GM19467 (cell line): ENCODE data around the gene LIPC.

Experiments used
- ATAC-seq: cut with Tn5 transposase; IDR thresholded peaks from one replicate; pipeline ENCODE4 v1.9.1; 2021; ENCODE audit warnings: mild to moderate bottlenecking, moderate library complexity; ENCODE audit not compliant: unreplicated experiment

The LIPC gene

DNA sequence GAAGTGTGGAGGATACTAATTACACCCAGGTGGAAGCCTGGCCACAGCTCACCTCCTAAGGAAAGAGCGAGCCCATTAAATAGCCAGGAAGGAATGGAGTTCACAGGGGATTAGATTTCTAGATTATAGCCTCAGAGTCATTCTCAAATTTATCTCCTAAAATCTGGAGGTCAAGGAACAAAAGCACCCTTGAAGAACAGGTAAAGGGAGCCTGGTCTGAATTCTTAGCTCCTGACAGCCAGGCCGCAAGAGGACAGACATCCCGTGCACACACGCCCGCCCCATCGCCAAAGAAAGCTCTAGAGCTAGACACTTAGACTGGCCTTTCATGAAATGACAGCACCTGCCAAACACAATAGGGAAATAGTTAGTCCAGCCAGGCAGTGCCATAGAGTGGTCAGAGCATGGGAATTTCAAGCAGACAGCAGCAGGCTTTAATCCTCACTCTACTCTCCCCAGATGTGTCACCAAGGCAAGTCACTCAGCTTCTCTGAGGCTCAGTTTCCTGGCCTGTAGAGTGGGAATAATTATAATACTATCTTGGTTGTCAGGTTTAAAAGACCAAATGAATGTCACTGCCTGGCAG, 59.2 kb downstream of the LIPC start:
- ATAC-seq: no peak

DNA sequence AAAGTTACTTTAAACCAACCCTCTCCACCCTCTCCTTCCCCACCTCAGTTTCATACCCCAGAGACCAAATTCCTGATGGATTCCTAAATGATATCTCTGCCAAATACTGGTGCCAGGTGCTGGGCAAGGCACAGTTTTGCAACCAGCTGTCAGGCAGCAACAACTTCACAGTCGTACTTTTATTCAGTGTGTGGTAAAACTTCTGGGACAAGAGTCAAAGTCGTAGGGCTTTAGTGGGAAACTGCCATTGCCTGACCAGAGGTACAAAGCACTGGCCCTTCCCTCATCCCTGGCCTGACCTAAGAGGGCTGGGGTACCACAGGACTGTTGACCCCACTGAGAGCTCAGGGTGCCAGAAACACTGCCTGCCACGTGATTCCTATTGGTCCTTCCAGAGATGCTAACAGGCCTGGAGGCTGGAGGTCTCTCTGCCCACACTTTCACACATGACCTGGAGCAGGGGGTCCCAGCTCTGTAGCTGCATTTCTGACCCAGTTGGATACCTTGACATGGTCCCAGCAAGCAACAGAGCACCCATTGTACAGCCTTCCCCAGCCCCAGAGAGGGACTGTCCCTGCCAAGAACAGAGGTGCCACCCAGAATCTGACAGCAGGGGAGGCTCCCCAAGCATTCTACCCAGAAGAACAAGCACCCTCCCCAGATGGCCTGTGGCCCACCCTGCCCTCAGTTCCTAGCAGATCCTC, 59.9 kb downstream of the LIPC start:
- ATAC-seq: no peak

DNA sequence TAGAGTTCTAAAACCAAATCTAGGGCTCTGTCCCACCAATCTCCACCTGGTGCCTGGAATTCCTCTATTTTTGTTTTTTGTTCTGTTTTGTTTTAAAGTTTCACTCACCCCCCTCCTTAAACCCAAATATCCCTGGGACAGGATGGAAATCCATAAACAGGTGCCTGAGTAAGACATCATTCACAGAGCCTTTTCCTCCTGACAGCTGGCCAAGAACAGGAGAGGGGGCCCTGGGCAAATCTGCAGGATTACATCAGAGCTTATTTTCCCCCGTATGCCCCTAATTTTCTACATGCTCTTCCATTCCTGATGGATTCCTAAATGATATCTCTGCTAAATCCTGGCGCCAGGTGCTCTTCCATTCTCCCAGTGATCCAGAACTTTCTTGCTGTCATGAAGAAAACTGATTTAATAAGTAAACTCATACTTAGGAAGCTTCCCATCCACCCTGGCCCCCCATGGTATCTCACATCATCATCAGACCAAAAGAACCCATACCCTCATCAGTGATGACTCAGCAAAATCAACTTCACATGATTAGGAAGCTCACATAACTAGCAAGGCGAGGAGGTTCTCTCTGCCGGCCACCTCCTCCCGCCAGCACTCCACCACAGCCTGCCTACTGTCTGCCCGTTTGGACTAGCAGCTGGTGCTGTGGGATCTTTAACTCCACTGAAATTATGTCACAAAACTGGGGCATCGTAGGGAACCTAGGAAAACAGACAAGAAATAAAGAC, 61.0 kb downstream of the LIPC start:
- no peak for ATAC-seq

DNA sequence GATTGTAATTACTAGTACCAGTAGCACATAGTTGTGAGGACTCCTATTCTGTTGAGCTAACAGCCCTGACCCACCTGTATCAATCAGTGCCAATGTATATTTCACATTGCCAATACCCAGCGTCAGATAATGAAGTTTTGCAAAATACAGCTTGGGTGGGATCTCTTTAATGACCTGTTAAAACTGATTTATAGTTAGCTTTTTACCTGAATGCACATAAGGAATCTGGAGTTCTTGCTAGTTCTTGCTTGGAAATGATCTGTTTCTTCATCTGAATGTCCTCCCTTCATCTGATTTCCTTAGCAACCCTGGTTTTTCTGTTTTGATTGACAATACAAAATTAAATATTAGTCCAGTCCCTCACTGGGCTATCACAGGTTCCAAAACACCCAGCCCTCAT, 62.8 kb downstream of the LIPC start:
- ATAC-seq: no peak

DNA sequence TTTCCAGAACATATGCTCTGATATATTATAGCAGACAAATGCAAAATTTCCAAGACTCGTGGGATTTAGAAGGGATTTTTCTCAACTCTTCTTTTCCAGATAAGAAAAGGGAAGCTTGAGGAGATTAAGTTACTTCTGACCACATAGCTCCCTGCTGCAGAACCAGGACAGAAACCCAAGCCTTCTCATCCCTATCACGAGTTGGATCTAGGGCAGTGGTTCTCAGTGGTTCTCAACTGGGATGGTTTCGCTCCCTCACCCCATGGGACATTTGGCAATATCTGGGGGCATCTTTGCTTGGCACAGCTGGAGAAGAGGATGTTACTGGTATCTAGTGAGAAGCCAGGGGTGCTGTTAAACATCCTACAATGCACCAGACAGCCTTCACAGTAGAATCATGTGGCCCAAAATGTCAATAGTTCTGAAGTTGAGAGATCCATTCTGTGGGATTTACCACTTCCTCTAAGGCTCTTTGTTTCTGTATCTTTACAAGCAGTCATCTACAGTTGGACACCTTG, 64.2 kb downstream of the LIPC start:
- ATAC-seq: no peak

DNA sequence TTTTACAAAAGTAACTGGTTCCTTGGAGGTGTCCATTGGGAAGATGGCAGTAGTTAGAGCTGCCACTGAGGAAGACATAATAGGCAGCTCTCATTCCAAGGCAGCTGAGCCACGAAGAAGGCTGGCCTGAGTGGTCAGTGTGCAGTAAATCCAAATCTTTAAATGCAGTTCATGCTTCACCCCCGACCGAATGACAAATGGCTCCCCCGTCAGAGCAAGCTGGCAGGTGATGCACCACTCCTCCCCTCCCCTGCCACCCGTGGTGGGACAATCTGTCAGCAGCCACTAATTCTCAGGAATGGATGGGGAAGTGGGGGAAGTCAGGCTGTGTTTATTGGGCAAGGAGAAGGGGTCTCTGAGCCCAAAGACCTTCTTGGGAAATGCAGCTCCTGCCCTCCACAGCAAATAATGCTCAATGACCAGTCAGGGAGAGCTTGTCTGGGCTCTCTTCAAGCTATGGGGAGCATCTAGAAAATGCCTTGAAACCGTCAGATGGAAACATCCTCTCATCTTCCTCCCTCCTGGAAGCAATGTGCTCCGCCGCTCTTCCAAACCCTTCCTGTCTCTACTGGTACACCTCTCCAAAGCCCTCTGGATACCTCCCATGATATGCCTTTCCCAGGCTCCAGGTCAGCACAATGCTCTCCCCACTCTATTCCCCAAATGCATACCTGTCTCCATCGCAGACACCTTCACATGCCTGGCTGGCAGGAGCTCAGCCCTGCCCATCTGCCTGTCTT, 65.4 kb downstream of the LIPC start:
- ATAC-seq: no peak

DNA sequence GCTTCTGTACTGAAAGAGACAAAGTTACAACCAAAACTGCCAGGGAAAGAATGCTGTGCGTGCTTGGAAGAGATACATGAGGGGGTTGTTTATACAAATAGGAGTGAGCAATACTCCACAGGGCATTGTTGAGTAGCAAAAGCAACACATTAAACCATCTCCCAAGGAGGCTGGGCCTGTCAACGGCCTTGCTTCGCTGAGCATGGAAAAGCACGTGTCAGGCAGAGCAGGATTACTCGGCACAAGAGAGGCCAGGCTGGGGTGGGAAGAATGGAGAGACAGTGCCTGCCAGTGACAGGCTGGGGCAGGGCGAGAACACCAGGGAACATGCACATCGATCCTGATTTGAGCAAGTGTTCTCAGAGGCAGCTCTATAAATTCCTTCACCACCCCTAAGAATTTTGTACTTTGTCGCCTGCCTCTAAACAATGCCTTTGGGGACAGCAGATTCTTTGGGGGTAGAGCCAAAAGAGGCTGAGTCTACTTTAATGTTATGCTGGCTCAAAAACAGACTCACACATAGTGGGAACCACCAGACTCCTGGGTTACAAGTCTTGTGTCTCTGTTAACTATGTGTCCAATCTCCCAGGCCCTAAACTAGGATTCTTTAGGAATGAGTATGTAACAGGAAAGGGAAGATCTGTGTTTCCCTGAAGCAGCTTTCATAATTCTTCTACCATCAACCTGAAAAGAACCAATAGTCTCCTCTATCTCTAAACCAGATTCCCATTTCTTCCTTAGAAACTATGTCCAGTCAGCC, 67.2 kb downstream of the LIPC start:
- ATAC-seq: no peak

DNA sequence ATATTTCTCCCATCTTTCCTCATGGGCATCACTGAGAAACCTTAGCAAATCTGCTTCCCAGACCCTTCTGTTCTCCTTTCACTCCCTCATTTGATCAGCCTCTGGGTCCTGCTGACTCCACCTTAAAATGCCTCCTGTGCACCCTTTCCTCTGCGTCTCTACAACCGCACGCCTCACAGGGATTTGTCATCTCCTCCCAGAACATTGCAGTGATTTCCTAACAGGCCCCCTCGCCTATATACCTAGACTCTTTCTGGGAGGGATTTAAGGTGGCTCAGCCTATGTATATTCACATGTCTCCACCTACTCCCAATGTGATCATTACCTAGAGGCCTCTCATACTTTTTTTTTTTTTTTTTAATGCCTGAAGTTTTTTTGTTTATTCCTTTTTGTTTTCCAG, 69.2 kb downstream of the LIPC start:
- ATAC-seq: no peak

DNA sequence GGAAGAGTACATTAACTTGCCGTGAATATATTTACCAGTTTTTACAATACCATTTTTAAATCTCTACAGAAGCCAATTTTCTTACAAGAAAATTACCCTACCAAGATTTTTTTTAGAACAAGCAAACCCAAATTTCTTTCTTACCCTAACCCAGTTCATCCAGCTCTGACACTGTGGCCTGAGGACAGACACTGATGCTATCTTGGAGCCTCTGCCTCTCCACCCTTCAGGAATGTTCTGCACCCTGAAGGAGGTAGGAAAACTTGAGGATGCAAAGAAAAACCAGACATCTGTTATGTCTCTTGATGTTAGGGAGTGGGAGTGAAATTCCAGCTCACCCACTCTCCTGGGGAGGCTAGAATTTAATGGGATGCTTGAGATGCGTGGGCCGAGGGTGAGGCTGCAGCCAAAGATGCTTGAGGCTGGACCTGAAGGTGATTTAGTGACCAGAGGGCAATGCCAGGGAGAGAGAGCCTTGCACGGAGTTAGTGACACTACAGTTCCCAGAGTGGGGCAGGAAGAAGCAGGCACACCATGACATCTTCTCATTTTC, 69.9 kb downstream of the LIPC start:
- ATAC-seq: no peak

DNA sequence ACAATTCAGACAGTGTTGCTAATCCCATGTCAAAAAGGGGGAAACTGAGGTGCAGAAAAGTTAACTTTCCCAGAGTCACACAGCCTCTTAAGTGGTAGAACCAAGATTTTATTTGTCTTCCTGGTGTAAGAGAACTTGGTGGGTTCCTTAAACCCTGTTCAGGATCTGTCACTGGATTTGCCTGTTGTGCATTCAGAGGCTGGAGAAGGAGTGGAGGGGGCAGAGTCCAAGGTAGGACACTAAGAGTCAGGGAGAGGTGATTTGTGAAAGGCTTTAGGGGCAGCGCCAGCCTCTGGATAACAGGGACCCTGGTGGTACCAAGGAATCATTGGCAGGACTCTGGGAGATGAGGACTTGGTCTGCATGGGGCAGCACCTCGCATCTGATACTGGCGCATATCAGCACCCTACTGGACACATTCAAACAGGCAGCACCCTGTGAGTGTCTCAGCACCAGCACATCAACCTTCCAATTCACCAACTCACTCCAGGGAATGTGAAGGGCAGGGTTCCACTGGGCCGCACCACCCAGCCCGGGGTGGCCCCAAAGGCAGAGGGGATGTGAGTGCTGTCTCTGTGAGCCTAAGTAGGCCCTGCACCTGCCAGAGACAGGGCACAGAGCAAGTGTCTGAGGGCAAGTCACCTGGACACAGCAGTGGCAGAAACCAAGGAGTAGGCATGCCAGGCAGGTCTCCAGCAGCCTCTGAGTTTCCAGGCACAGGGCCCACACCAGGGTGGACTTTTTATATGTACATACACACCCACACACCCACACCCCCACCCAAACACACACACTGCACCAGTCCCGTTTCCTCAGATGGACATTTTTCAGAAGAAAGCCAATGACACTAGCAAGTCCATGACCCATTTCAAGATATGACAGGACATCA, 71.6 kb downstream of the LIPC start:
- ATAC-seq: no peak

DNA sequence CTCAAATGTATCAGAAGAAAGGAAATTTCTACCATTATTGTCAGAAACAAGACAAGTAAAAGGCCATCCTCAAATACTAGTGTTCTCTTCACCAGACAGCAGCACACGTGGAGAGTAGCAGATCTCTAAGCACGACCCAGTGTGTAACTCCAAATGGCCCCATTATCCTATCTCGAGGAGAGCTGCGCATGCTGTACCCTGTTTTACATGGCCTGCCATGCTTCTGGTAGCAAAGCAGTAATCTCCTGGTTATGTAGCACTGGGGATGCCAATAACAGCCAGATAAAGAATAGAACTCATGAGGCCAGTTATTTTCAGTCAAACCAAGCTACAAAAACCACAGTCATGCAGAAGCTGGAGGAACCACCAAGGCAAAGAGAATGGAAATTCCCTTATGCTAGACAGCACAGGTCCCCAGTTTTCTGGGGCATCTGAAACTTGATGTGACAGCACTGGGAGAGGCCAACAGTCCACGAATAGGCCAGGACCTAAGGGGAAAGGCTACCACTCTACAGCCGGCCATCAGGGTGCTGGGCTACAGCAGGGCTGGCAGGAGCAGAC, 73.0 kb downstream of the LIPC start:
- no peak for ATAC-seq

DNA sequence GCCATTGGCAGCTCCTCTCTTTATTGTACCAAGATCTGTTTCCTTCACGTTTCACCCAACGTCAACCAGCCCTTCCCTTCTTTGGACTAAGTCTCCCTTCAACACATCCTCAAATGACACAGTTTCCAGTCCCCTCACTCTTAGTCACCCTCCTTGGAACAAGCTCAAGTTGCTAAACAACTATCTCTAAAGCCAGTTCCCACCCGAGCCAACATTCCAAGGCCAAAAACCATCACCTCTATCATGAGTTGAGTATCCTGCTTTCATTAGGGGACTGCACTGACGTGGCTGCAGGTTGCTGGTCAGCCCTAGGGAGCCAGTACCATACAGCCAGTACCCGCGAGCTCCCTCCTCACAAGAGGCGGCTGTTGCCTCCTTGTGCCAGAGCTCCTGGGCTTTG, 73.8 kb downstream of the LIPC start:
- no peak for ATAC-seq

DNA sequence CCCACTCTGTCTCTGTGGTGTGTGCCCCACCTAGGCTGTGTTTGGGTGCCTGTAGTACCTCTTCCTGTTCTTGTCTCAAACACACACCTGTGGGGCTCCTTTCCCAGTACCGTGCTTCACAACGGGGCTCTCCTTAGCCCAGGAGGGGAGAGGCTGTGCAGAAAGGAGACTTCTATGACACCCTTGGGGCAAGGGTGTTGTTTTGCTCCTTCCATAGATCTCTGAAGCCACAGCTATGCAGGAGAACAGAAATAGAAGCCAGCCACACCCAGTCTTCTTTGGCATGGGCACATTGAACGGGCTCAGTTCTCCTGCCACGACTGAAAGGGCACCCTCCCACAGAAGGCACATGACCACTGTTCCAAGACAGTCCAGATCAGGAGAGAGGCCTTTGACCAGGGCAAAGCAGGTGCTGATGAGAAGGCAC, 74.3 kb downstream of the LIPC start:
- ATAC-seq: no peak

DNA sequence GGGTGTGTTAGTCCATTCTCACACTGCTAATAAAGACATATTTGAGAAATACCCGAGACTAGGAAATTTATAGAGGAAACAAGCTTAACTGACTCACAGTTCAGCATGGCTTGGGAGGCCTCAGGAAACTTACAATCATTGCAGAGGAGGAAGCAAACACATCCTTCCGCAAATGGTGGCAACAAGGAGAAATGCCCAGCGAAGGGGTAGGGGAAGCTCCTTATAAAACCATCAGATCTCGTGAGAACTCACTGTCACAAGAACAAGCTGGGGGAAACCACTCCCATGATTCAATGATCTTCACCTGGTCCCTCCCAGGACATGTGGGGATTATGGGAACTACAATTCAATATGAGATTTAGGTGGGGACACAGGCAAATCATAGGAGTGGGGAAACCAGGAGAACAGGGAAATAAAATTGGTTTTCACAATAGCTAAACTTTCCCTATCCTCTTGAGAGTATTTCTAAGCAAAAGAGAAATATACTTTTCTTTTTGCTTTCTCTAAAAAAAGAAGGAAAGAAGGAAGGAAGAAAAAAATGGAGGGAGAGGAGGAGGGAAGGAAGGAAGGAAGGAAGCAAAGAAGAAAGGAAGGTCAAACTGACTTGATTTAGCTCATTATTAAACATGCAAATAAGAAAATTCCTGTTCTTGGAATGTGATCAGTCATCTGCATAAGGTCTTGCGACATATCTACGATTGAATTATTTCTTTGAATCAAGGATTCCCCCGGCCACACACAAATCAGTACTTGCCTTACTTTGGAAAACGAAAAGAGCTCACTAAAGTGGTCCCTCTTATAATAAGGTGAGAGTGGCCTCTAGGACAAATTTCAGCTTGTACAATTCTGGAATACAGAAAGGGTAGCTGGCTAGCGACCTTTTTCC, 75.2 kb downstream of the LIPC start:
- ATAC-seq: no peak

DNA sequence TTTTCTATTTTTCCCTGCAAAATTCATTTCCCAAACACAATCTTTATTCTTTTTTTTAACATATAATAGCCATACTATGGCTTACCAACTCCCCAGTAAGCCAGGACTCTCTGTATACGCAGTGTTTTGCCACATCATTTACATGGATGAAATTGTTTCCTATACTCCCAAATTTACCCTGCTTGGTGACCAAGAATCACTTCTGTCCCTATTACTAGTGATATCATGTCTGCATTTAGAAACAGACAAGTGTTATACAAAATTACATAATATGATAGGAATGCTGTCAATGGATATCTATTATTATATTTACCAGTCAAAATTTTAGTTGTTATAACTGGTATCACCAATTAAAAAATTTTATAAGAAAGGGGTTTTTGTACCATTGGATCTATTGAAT, 77.8 kb downstream of the LIPC start:
- no peak for ATAC-seq

DNA sequence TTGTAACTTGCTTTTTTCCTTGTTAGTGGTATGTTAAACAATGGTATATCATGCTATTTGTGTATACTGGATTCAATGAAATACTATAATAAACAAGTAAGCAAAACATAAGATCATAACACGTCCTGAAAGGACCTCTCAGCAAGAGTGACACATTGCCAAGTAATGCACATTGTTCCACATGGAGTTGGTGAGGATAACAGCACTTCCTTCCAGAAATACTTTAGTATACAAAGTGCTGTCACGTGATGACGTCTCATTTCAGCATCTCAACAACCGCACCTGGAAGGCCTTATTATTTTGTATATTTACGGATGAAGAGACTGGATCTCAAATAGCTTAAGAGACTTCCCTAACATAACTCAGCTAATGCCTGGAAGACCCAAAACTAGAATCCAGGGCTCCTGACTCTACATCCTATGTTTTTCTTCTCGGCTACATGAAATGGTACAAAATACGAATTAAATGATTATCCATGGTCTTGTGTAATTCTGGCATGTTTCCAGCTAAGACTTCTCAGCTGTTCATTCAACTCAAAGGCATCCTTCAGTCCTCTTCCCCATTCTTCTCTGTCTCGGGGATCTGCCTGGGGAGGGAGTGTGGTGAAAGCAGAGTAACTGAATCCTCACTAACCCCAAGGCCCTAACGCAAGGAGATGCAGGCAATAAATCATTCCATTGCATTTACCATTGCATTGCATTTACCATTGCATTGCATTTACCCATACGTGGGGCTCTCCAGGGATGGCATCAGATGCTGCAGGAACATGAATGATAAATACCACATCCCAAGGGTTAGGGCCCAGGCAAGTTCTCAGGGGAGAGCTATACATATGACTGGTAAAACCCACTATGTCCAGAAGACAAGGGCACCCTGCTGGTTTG, 79.2 kb downstream of the LIPC start:
- no peak for ATAC-seq

DNA sequence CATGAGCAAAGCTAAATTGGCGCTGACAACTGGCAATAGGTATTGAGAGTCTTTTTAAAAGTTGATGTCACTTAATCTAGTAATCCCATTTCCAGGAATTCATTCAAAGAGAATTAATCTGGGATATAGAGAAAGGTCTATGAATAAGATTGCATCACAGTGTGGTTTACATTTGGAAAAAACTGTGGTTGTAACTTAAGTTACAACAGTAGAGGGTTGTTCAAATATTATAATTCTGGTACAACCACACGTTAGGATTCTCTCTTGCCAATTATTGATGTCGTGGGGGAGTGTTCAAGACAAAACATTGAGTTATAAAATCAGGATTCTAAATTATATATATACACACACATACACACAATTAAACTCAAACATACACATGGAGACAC, 79.8 kb downstream of the LIPC start:
- no peak for ATAC-seq
